Cardiac septum (tissue), 1 donor: ENCODE measurements around the gene NEFH. TPM values are rescaled to one million over a fixed set of nuclear protein-coding genes. Genes with fewer than 3 reads are reported as not detected.
"Not testable (repeated sequence)": the region's sequence is repeated elsewhere in the genome, so short reads cannot be mapped to it uniquely, and the experiment has no call there.

Source experiments
- DNase-seq: peaks from one replicate; pipeline ENCODE4 v3.0.0-alpha.2; 2020; ENCODE audit warnings: low spot score
- intact Hi-C: fragments of 100-400 bp; cut with DNase I; formaldehyde crosslinking; loops from one replicate; pipeline ENCODE4 v1.14.0; 2022
- total RNA-seq: library from RNA; stranded (reverse); fragmentation: NEBNext Ultra II Directional; extraction: Animal tissue kit (Norgen Biotek cat#: 25700); gene quantifications from one replicate; pipeline ENCODE4 v1.2.1, GENCODE V29; 2021
- donor health status: DM: no; HTN: no; CAD: no.

Gene NEFH
- total RNA-seq, 1 donor from 2014 or later, result 0.22 TPM

- DNase-seq, intact Hi-C loops: not testable (repeated sequence)
Measured at GRCh38 chr22:29489127-29489780, 9.2 kb downstream of the NEFH start.

DNA sequence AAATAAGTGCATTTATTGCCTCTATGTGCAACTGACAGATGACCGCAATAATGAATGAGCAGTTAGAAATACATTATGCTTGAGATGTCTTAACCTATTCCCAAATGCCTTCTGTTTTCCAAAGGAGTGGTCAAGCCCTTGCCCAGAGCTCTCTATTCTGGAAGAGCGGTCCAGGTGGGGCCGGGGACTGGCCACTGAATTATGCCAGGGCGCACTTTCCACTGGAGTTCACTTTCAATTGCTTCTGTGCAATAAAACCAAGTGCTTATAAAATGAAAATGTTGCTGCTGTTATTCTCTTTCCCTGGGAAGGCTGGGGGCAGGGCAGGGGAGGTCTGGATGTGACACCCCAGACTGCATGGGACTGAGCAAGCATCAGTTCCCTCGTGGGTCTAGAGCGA, 11.0 kb downstream of the NEFH start:
- DNase-seq, result no peak

DNA sequence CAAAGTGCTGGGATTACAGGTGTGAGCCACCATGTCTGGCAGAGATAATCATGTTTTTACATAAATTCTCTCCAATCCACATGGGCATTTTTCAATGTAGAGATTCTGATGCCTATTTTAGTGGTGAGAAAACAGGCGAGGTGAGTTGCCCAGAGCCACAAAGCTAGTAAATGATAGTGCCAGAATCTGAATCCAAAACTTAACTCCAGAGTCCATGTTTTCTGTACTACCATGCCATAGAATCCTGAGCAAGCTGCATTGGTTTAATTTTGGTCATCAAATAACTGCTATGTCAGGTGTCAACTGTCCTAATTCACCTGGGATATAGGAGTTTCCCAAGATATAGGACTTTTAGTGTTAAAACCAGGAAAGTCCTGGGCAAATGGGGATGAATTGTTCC, 13.6 kb downstream of the NEFH start:
- DNase-seq, result no peak
- intact Hi-C loops, result no loop called here

More for the DNA sequence above, 11.0 kb downstream of the NEFH start:
- intact Hi-C loops, result no loop called here

GRCh38 chr22:29499852-29500251, 19.8 kb downstream of the NEFH start:
- no peak for DNase-seq
- intact Hi-C loops, result no loop called here

DNA sequence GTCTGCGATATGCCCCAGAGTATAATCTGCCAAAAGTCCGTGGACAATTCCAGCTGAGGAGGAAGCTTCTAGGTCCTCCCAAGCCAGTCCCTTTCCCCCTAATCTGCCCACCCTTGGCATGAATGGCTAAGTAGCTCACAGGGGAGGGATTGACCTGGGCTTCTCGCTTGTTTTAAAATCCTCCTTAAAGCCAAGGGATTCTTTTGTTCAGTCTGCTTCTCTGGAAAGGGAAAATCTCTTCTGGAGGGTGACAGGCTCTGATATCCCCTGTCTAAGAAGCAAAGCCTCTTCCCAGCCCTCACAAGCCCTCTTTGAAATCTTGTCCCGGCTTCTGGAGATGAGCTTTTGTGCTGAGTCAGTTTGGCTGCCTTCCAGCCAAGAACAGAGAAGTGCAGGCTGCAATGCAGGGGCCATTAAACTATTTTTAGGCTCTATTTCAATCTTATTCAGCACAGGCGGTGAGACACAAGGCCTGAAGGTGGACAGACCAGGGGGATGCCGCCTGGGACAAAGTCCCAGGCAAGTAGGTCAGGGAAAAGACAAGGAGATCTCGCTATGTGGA, 23.9 kb downstream of the NEFH start:
- intact Hi-C loops, result no loop called here
- DNase-seq, result no peak

DNA sequence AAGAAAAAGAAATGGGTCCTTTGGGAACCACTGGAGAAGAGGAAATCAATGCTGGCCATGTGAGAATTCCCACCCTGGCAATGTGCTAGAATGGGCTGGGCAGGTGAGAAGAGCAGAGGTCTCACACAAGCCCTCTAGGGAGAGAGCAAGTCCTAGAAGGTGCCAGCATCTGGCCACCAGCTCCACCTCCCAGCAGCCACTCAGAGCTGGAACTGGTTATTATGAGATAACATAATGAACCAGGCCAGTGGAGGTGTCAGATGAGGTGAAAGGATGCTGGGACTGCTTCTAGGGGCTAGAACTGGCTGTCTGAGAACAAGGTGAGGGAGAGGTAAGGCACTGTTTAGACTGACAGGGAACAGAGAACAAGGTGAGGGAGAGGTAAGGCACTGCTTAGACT, 29.3 kb downstream of the NEFH start:
- no peak for DNase-seq
- intact Hi-C loops, result no loop called here

GRCh38 chr22:29509815-29510214, 29.8 kb downstream of the NEFH start:
- DNase-seq, result no peak
- intact Hi-C loops, result no loop called here

DNA sequence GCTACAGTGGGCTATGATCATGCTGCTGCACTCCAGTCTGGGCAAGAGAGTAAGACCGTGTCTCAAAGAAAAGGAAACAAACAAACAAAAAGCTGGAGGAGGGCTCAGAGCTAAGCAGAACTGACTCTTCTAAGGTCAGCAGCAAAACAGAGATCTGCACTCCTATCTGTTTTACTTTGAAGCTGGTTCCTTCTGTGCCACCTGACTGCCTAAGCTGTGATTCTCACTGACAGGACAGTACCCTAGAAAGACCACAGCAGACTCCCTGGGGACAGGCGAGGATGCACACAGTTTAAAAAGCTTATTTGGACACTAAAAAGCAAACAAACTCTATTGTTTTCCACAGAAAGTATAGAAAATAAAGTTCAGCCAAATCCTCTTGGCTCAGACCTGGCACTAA, 30.5 kb downstream of the NEFH start:
- DNase-seq, result no peak
- intact Hi-C loops, result no loop called here

- intact Hi-C loops, result no loop called here
Measured at GRCh38 chr22:29511126-29511862, 31.3 kb downstream of the NEFH start.

GRCh38 chr22:29512031-29512430, 32.0 kb downstream of the NEFH start:
- intact Hi-C loops, result no loop called here
- DNase-seq, result no peak

More at GRCh38 chr22:29511126-29511862, 31.3 kb downstream of the NEFH start:
- DNase-seq, result no peak

GRCh38 chr22:29517215-29517908, 37.3 kb downstream of the NEFH start:
- DNase-seq, result no peak
- intact Hi-C loops, result loop anchor here (5.0 kb wide), 1 partner anchor 120 kb away; no protein-coding TSS in a partner anchor

GRCh38 chr22:29518427-29518826, 38.4 kb downstream of the NEFH start:
- intact Hi-C loops, result loop anchor here (5.0 kb wide), 1 partner anchor 121 kb away; no protein-coding TSS in a partner anchor
- DNase-seq, result no peak

DNA sequence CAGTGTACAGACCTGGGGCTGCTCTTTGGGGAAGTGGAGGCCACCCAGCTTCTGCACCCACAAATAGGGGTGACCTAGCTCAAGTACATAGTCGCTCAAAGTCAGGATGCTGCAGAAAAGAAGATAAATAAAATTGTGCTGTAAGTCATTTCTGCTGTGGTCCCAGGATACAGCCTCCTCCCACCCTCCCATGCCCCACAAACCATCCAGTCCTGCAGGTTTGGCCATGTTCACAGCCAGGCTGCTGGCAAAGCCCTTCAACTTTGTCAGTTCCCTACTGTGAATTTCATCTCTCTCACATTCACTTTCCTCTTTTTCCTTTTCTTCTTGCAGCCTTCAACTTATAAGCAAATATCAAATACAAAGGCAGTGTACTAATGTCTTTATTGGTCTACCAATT, 40.0 kb downstream of the NEFH start:
- intact Hi-C loops, result loop anchor here (5.0 kb wide), 1 partner anchor 123 kb away; no protein-coding TSS in a partner anchor
- DNase-seq, result no peak

GRCh38 chr22:29520851-29521250, 40.8 kb downstream of the NEFH start:
- intact Hi-C loops, result no loop called here

GRCh38 chr22:29521526-29521925, 41.5 kb downstream of the NEFH start:
- intact Hi-C loops, result no loop called here
- DNase-seq, result no peak

More at GRCh38 chr22:29520851-29521250, 40.8 kb downstream of the NEFH start:
- no peak for DNase-seq

DNA sequence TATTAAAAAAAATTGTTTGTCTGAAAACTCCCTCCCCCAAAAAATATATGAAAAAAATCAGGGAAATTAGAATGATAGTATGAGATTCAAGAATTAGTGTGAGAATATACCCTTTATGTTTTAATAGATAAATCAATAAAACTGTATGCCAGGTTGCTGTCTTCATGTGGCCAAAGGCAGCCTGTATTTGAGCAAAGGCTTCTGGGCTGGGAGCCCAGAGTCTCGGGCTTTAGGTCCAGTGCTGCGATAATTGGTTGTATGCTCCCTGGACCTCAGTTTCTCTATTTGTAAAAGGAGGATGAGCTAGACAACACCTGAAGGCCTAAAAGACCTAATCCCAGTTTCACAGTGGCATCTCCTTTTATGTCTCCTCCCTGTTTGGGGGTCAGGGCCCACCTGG, 43.7 kb downstream of the NEFH start:
- intact Hi-C loops, result no loop called here

DNA sequence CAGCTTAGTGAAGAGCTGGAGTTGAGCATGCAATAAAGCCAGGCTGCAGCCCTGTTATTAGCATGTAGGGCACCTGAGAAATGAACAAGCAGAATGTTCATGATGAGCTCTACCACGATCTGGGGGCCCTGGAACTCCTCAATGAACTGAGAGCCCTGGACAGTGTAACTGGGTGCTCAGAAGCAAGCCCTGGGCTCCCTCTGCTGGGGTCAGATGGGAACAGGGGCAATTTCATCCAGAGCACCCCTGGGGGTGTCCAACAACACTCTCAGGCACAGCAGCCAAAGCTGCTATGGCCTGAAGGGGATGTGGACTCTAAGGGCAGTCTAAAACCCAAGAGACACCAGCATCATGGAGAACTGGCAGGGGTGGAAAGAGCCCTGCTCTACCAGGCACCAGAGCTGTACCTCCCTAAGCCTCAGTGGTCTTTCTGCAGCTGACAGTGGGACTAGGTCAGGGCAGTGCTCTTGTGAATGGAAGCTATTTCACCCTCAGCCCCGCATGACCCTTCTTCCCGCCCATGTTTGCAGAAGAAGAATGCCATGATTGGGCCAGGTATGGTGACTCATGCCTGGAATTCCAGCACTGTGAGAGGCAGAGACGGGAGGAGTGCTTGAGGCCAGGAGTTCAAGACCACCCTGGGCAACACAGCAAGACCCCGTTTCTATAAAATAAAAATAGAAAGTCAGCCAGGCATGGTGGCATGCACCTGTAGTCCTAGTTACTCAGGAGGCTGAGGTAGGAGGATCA, 44.6 kb downstream of the NEFH start:
- no peak for DNase-seq

More for the DNA sequence above, 43.7 kb downstream of the NEFH start:
- no peak for DNase-seq

GRCh38 chr22:29528144-29528543, 48.1 kb downstream of the NEFH start:
- DNase-seq, result no peak
- intact Hi-C loops, result no loop called here

More for the DNA sequence above, 44.6 kb downstream of the NEFH start:
- intact Hi-C loops, result no loop called here

DNA sequence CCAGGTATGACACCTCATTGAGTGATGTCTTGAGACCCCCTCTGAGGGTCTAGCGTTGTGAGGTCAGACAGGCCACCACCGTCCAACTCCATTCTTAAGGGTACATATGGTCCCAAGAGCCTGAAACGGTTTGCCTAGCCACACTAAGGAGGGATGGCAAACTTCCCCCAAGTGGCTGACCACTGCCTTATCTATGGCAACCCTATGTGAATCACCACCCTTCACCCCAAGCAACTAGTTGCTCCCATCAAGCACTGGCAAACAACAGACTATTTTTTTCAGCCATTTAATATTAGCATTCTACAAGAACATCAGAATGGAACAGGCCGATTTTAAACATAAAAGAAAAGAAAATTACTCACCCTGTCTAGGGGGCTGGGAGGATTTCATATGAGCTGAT, 50.7 kb downstream of the NEFH start:
- intact Hi-C loops, result no loop called here
- no peak for DNase-seq
